Activated CD8-positive, alpha-beta memory T cell treated with anti-CD3 and anti-CD28 coated beads for 4 hours (primary cell): ENCODE measurements around the gene ZNF532.

Source experiments
- DNase-seq, 2 donors: peaks; one replicate each; pipeline ENCODE4 v3.0.0-alpha.2; 2020; ENCODE audit warnings: low read depth in 2 of 2

ZNF532 gene

DNA sequence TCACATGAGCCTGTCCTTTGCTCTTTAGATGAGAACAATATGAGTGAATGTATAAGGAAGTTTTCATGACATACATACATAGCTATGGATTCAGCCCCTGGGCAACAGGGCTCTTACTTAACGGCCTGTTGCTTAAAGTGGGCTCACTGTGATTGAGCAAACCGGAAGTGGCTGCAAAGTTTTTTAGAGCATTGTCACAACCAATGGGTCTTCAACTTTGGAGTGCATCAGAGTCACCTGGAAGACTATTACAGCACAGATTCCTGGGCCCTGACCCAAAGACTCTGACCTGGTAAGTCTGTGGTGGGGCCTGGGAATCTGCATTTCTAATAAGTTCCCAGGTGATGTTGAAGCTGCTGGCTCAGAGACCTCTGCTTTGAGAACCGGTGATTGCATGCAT lies 168.7 kb downstream of the ZNF532 start:
- no peak for DNase-seq

DNA sequence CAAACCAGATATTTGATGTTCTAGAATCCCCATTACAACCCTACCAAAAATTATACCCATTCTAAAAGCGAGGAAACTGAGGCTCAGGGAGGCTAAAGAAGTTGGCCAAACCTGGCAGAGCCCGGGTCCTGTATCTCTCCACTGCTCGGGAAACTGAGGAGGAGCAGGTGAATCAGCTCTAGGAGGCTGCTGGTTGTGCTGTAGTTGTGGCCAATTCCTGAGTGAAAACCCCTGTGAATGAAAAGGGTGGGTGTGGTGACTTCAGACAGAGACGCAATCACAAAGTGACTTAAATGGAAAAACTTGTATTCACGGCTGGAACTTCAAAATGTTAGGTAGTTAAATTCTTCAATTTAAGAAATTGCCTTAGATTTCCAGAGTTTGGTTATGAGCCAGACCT lies 169.3 kb downstream of the ZNF532 start:
- DNase-seq: no peak

GRCh38 chr18:59035591-59035990 lies 170.9 kb downstream of the ZNF532 start:
- DNase-seq: no peak
